Activated naive CD4-positive, alpha-beta T cell treated with anti-CD3 and anti-CD28 coated beads, Interleukin-2, amount 10 ng/mL, durations not matched to agents 7 days and 5 days (primary cell): ENCODE data around the gene LTBP1.

ENCODE experiments used
- CTCF ChIA-PET: fragments of 350-600 bp; sonication (Branson Sonifier 250); formaldehyde crosslinking; loops from one replicate; lab custom pipeline; 2021; ENCODE audit warnings: antibody characterized with exemption; lab: Charles Lee
- DNase-seq: peaks from one replicate; pipeline ENCODE4 v3.0.0-alpha.2; 2020
- H3K27ac Mint-ChIP-seq: one replicate; pipeline ENCODE4 v1.8.0; 2021; ENCODE audit warnings: mild to moderate bottlenecking, moderate library complexity, mixed read lengths
- H3K27me3 Mint-ChIP-seq: one replicate; pipeline ENCODE4 v1.8.0; 2021; ENCODE audit warnings: mild to moderate bottlenecking, mixed read lengths
- H3K36me3 Mint-ChIP-seq: one replicate; pipeline ENCODE4 v1.8.0; 2021; ENCODE audit warnings: mixed read lengths
- H3K4me1 Mint-ChIP-seq: one replicate; pipeline ENCODE4 v1.8.0; 2021; ENCODE audit warnings: mixed read lengths
- H3K4me3 Mint-ChIP-seq: one replicate; pipeline ENCODE4 v1.8.0; 2021; ENCODE audit warnings: mild to moderate bottlenecking, moderate library complexity, mixed read lengths
- H3K9me3 Mint-ChIP-seq: one replicate; pipeline ENCODE4 v1.8.0; 2021; ENCODE audit warnings: mixed read lengths

LTBP1 gene

GRCh38 chr2:33339269-33339668 is 392.5 kb downstream of the LTBP1 start:
- Mint-ChIP-seq H3K27me3 (peaks cover 9% of the 10 kb centered on the region), H3K36me3 (no peaks in the 10 kb centered on the region), H3K4me1 (peaks cover 9% of the 10 kb centered on the region), H3K4me3 (no peak overlapping the region), H3K9me3 (no peaks in the 10 kb centered on the region), H3K27ac (no peak overlapping the region)
- DNase-seq = no peak
- CTCF ChIA-PET = no interaction called here

- Mint-ChIP-seq H3K4me1 (peaks cover 18% of the 10 kb centered on the region), H3K9me3 (no peaks in the 10 kb centered on the region), H3K4me3 (no peak overlapping the region), H3K27me3 (peaks cover 9% of the 10 kb centered on the region), H3K27ac (no peak overlapping the region), H3K36me3 (no peaks in the 10 kb centered on the region)
- CTCF ChIA-PET = no interaction called here
- no peak for DNase-seq
These were observed 393.5 kb downstream of the LTBP1 start for GRCh38 chr2:33340280-33340679.

- Mint-ChIP-seq H3K27me3 (peaks cover 9% of the 10 kb centered on the region), H3K4me1 (peaks cover 18% of the 10 kb centered on the region), H3K36me3 (no peaks in the 10 kb centered on the region), H3K4me3 (no peak overlapping the region), H3K9me3 (no peaks in the 10 kb centered on the region), H3K27ac (no peak overlapping the region)
- no peak for DNase-seq
- CTCF ChIA-PET = no interaction called here
These were observed 395.4 kb downstream of the LTBP1 start for GRCh38 chr2:33342171-33342570.

- H3K27ac Mint-ChIP-seq = no peak overlapping the region
- peaks cover 9% of the 10 kb centered on the region for H3K27me3 Mint-ChIP-seq
- H3K4me3 Mint-ChIP-seq = no peak overlapping the region
- H3K36me3 Mint-ChIP-seq = no peaks in the 10 kb centered on the region
- no peak for DNase-seq
- CTCF ChIA-PET = no interaction called here
- H3K9me3 Mint-ChIP-seq = no peaks in the 10 kb centered on the region
- peaks cover 18% of the 10 kb centered on the region for H3K4me1 Mint-ChIP-seq
These were observed 396.0 kb downstream of the LTBP1 start for GRCh38 chr2:33342705-33343104.

GRCh38 chr2:33343387-33343895 is 396.7 kb downstream of the LTBP1 start:
- Mint-ChIP-seq H3K9me3 (no peaks in the 10 kb centered on the region), H3K27me3 (peaks cover 7% of the 10 kb centered on the region), H3K4me1 (peaks cover 18% of the 10 kb centered on the region), H3K27ac (no peak overlapping the region), H3K36me3 (no peaks in the 10 kb centered on the region), H3K4me3 (no peak overlapping the region)
- no peak for DNase-seq
- CTCF ChIA-PET = no interaction called here

- H3K36me3 Mint-ChIP-seq = no peaks in the 10 kb centered on the region
- H3K27ac Mint-ChIP-seq = no peak overlapping the region
- H3K27me3 Mint-ChIP-seq = peaks cover 5% of the 10 kb centered on the region
- peak; percentile 24 for DNase-seq
- H3K9me3 Mint-ChIP-seq = no peaks in the 10 kb centered on the region
- CTCF ChIA-PET = no interaction called here
- peaks cover 18% of the 10 kb centered on the region for H3K4me1 Mint-ChIP-seq
- H3K4me3 Mint-ChIP-seq = no peak overlapping the region
These were observed 397.5 kb downstream of the LTBP1 start for GRCh38 chr2:33344230-33344629.

GRCh38 chr2:33347856-33348255 is 401.1 kb downstream of the LTBP1 start:
- no peak for DNase-seq
- no peak overlapping the region for H3K4me3 Mint-ChIP-seq
- CTCF ChIA-PET = interaction anchor here (1.0 kb wide), 1 partner anchor 9 kb away, joined by 4 read pairs; no protein-coding TSS in a partner anchor
- no peaks in the 10 kb centered on the region for H3K36me3 Mint-ChIP-seq
- no peaks in the 10 kb centered on the region for H3K9me3 Mint-ChIP-seq
- no peaks in the 10 kb centered on the region for H3K27me3 Mint-ChIP-seq
- H3K27ac Mint-ChIP-seq = no peak overlapping the region
- H3K4me1 Mint-ChIP-seq = peaks cover 16% of the 10 kb centered on the region

GRCh38 chr2:33350632-33351031 is 403.9 kb downstream of the LTBP1 start:
- peaks cover 6% of the 10 kb centered on the region for H3K9me3 Mint-ChIP-seq
- H3K27ac Mint-ChIP-seq = no peak overlapping the region
- no peak for DNase-seq
- H3K4me3 Mint-ChIP-seq = no peak overlapping the region
- no peaks in the 10 kb centered on the region for H3K4me1 Mint-ChIP-seq
- no peaks in the 10 kb centered on the region for H3K36me3 Mint-ChIP-seq
- no peaks in the 10 kb centered on the region for H3K27me3 Mint-ChIP-seq
- CTCF ChIA-PET = no interaction called here

- CTCF ChIA-PET = no interaction called here
- Mint-ChIP-seq H3K4me1 (no peaks in the 10 kb centered on the region), H3K27me3 (no peaks in the 10 kb centered on the region), H3K36me3 (no peaks in the 10 kb centered on the region), H3K9me3 (peaks cover 14% of the 10 kb centered on the region), H3K4me3 (no peak overlapping the region), H3K27ac (no peak overlapping the region)
- DNase-seq = no peak
These were observed 405.0 kb downstream of the LTBP1 start for GRCh38 chr2:33351781-33352180.

- Mint-ChIP-seq H3K27me3 (no peaks in the 10 kb centered on the region), H3K27ac (no peak overlapping the region), H3K36me3 (no peaks in the 10 kb centered on the region), H3K4me3 (no peak overlapping the region), H3K9me3 (peaks cover 16% of the 10 kb centered on the region), H3K4me1 (no peaks in the 10 kb centered on the region)
- DNase-seq = no peak
- CTCF ChIA-PET = no interaction called here
These were observed 408.2 kb downstream of the LTBP1 start for GRCh38 chr2:33354981-33355380.

- no peaks in the 10 kb centered on the region for H3K4me1 Mint-ChIP-seq
- CTCF ChIA-PET = interaction anchor here (0.7 to 1.6 kb wide), 2 partner anchors 14 to 127 kb away, joined by 3 to 4 read pairs; no protein-coding TSS in a partner anchor
These were observed 412.1 kb downstream of the LTBP1 start for GRCh38 chr2:33358878-33359277.

GRCh38 chr2:33363325-33364298 is 416.9 kb downstream of the LTBP1 start:
- no peak for DNase-seq
- no peak overlapping the region for H3K27ac Mint-ChIP-seq
- H3K27me3 Mint-ChIP-seq = no peaks in the 10 kb centered on the region
- H3K9me3 Mint-ChIP-seq = no peaks in the 10 kb centered on the region
- H3K36me3 Mint-ChIP-seq = no peaks in the 10 kb centered on the region
- no peak overlapping the region for H3K4me3 Mint-ChIP-seq
- no peaks in the 10 kb centered on the region for H3K4me1 Mint-ChIP-seq
- CTCF ChIA-PET = no interaction called here

More at GRCh38 chr2:33358878-33359277, 412.1 kb downstream of the LTBP1 start:
- Mint-ChIP-seq H3K9me3 (peaks cover 16% of the 10 kb centered on the region), H3K36me3 (no peaks in the 10 kb centered on the region), H3K27ac (no peak overlapping the region), H3K4me3 (no peak overlapping the region), H3K27me3 (no peaks in the 10 kb centered on the region)
- DNase-seq = no peak

GRCh38 chr2:33365264-33365970 is 418.7 kb downstream of the LTBP1 start:
- CTCF ChIA-PET = interaction anchor here (1.1 kb wide), 1 partner anchor 8 kb away, joined by 3 read pairs; no protein-coding TSS in a partner anchor
- Mint-ChIP-seq H3K4me3 (no peak overlapping the region), H3K36me3 (no peaks in the 10 kb centered on the region), H3K27me3 (no peaks in the 10 kb centered on the region), H3K4me1 (no peaks in the 10 kb centered on the region), H3K9me3 (no peaks in the 10 kb centered on the region), H3K27ac (no peak overlapping the region)
- no peak for DNase-seq

- Mint-ChIP-seq H3K9me3 (no peaks in the 10 kb centered on the region), H3K27me3 (no peaks in the 10 kb centered on the region)
These were observed 419.7 kb downstream of the LTBP1 start for GRCh38 chr2:33366473-33366872.

More at GRCh38 chr2:33366473-33366872, 419.7 kb downstream of the LTBP1 start:
- no peak overlapping the region for H3K4me3 Mint-ChIP-seq
- H3K36me3 Mint-ChIP-seq = no peaks in the 10 kb centered on the region
- DNase-seq = no peak
- CTCF ChIA-PET = interaction anchor here (1.1 kb wide), 1 partner anchor 9 kb away, joined by 3 read pairs; no protein-coding TSS in a partner anchor
- no peaks in the 10 kb centered on the region for H3K4me1 Mint-ChIP-seq
- H3K27ac Mint-ChIP-seq = no peak overlapping the region
